Body of pancreas (tissue), 4 donors: Measurements from ENCODE around the gene DNAAF1. TPM values are rescaled to one million over a fixed set of nuclear protein-coding genes. Genes with fewer than 3 reads are reported as not detected.

Experiments used
- ATAC-seq: fragments of 150-250 bp; one replicate; pipeline ENCODE4 v1.9.1; 2016
- DNase-seq, 4 donors: peaks; one replicate each; pipeline ENCODE4 v3.0.0-alpha.2; 2019
- H3K27ac ChIP-seq, 4 donors: fragments of 200-600 bp; sonication (generic); 1 replicate in 3 of 4; 2 replicates in 1 of 4; pipeline versions ENCODE4 v1.5.1 to v1.6.1; 2016 to 2019; ENCODE audit warnings: mild to moderate bottlenecking in 1 of 4, mixed read lengths in 1 of 4, moderate library complexity in 1 of 4
- H3K27me3 ChIP-seq, 2 donors: fragments of 200-600 bp; sonication (generic); one replicate each; pipeline ENCODE4 v1.6.0; 2016; ENCODE audit warnings: mild to moderate bottlenecking in 1 of 2
- H3K36me3 ChIP-seq, 2 donors: fragments of 200-600 bp; sonication (generic); replicated peaks in 1 of 2; 2 replicates each; pipeline ENCODE4 v1.5.1; 2016; ENCODE audit warnings: low read depth in 2 of 2; ENCODE audit not compliant: insufficient read depth in 1 of 2
- H3K4me1 ChIP-seq: fragments of 200-600 bp; sonication (generic); one replicate; pipeline ENCODE4 v1.6.0; 2016
- H3K4me3 ChIP-seq, 2 donors: fragments of 200-600 bp; sonication (generic); 1 replicate in 1 of 2; 2 replicates in 1 of 2; pipeline ENCODE4 v1.5.1; 2016 to 2019
- H3K9me3 ChIP-seq, 3 donors: fragments of 200-600 bp; sonication (generic); 1 replicate in 2 of 3; 2 replicates in 1 of 3; pipeline ENCODE4 v1.5.1; 2016
- POLR2A ChIP-seq, 3 donors: fragments of 450-650 bp; IDR thresholded peaks; one replicate each; pipeline ENCODE4 v1.6.1; 2016; ENCODE audit warnings: antibody characterized with exemption in 3 of 3, mild to moderate bottlenecking in 2 of 3
- WGBS, 2 donors: methylation state at CpG; one replicate each; pipeline ENCODE4 v1.1.5; 2017; 5-methylcytosine and 5-hydroxymethylcytosine counted together
- intact Hi-C: fragments of 100-400 bp; cut with DNase I; formaldehyde crosslinking; loops from one replicate; pipeline ENCODE4 v1.15.1; 2023
- total RNA-seq, 2 donors: library from RNA; depleted of rRNA; stranded (reverse); fragments of >200 nt; gene quantifications; one replicate each; pipeline ENCODE4 v1.1.0, GENCODE V29; 2016
- TF ChIP-seq, protein P1 (sequence below), 7 experiments: fragments of 450-650 bp in 4 of 7; fragments of 200-600 bp in 3 of 7; sonication (generic) in 3 of 7; IDR thresholded peaks; one replicate each; pipeline ENCODE4 v1.5.1; 2016 to 2019; ENCODE audit warnings: antibody characterized with exemption in 7 of 7

DNAAF1 gene
- total RNA-seq, 2 donors from 2014 or later = 0.99 to 1.3 TPM

- Histone ChIP-seq H3K27me3 (no peaks in the 10 kb centered on the region), H3K9me3 (no peaks in the 10 kb centered on the region), H3K27ac (peak overlapping the region; percentile 49 to 70 (median 54)), H3K4me1 (peaks cover 24% of the 10 kb centered on the region), H3K4me3 (no peak overlapping the region), H3K36me3 (peaks cover 0 to 21% of the 10 kb centered on the region in 2 donors)
- ATAC-seq (no peak), DNase-seq (no peak)
- no peak for TF ChIP-seq POLR2A (IDR thresholded peaks at IDR 0.05)
- TF ChIP-seq, protein P1, sequence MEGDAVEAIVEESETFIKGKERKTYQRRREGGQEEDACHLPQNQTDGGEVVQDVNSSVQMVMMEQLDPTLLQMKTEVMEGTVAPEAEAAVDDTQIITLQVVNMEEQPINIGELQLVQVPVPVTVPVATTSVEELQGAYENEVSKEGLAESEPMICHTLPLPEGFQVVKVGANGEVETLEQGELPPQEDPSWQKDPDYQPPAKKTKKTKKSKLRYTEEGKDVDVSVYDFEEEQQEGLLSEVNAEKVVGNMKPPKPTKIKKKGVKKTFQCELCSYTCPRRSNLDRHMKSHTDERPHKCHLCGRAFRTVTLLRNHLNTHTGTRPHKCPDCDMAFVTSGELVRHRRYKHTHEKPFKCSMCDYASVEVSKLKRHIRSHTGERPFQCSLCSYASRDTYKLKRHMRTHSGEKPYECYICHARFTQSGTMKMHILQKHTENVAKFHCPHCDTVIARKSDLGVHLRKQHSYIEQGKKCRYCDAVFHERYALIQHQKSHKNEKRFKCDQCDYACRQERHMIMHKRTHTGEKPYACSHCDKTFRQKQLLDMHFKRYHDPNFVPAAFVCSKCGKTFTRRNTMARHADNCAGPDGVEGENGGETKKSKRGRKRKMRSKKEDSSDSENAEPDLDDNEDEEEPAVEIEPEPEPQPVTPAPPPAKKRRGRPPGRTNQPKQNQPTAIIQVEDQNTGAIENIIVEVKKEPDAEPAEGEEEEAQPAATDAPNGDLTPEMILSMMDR (IDR thresholded peaks at IDR 0.05) = no peak
- intact Hi-C loops = no loop called here
- 70 to 75% methylated on average over 9 of the region's 9 CpGs for WGBS, 2 donors
Measured at GRCh38 chr16:84177741-84178073, 32.6 kb downstream of the DNAAF1 start.

DNA sequence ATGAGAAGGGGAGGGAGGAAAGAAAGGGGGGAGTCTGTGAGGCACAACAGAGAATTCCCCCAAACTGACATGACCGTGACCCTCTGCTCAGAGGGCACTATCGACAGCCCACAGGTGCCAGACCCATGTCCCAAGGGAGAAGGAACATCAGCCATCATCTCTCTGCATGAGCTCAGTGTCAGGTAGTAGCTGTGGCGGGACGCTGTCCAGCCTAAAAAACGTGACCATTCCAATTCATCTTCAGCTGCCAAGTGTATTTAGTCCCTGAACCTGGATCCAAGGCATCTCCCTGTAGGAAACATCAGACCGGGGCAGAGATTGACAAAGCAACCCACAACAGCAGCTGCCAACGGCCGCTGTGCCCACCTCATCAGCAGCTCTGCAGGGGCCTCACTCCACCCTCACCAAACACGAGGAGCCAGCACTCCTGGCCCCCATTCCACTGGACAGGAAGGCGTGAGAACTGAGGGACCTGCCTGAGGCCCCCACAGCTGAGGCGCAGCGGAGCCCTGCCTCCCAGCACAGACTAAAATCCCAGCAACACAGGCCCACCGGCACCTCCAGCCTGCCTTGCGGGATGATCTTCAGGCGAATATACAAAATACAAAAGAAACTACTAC is 33.1 kb downstream of the DNAAF1 start:
- DNase-seq = no peak

GRCh38 chr16:84178892-84179611 is 33.9 kb downstream of the DNAAF1 start:
- WGBS, 2 donors = 91 to 93% methylated on average over 7 to 27 of the region's 28 CpGs
- intact Hi-C loops = no loop called here
- Histone ChIP-seq H3K9me3 (no peaks in the 10 kb centered on the region), H3K36me3 (peaks cover 0 to 21% of the 10 kb centered on the region in 2 donors), H3K27ac (no peak overlapping the region), H3K4me1 (peaks cover 31% of the 10 kb centered on the region), H3K27me3 (no peaks in the 10 kb centered on the region), H3K4me3 (no peak overlapping the region)
- TF ChIP-seq POLR2A (IDR thresholded peaks at IDR 0.05) = no peak
- TF ChIP-seq, protein P1 (IDR thresholded peaks at IDR 0.05) = no peak
- ATAC-seq (no peak), DNase-seq (no peak)

More for the DNA sequence above, 33.1 kb downstream of the DNAAF1 start:
- peak overlapping the region in 2 of 4 donors; percentile 49 to 70 for H3K27ac ChIP-seq
- TF ChIP-seq POLR2A (IDR thresholded peaks at IDR 0.05) = no peak
- TF ChIP-seq, protein P1 (IDR thresholded peaks at IDR 0.05) = no peak
- no peak for ATAC-seq
- H3K4me3 ChIP-seq = no peak overlapping the region
- no peaks in the 10 kb centered on the region for H3K9me3 ChIP-seq
- H3K27me3 ChIP-seq = no peaks in the 10 kb centered on the region
- peaks cover 24% of the 10 kb centered on the region for H3K4me1 ChIP-seq
- intact Hi-C loops = no loop called here
- WGBS, 2 donors = 81 to 95% methylated on average over 4 to 15 of the region's 15 CpGs
- peaks cover 0 to 21% of the 10 kb centered on the region in 2 donors for H3K36me3 ChIP-seq

DNA sequence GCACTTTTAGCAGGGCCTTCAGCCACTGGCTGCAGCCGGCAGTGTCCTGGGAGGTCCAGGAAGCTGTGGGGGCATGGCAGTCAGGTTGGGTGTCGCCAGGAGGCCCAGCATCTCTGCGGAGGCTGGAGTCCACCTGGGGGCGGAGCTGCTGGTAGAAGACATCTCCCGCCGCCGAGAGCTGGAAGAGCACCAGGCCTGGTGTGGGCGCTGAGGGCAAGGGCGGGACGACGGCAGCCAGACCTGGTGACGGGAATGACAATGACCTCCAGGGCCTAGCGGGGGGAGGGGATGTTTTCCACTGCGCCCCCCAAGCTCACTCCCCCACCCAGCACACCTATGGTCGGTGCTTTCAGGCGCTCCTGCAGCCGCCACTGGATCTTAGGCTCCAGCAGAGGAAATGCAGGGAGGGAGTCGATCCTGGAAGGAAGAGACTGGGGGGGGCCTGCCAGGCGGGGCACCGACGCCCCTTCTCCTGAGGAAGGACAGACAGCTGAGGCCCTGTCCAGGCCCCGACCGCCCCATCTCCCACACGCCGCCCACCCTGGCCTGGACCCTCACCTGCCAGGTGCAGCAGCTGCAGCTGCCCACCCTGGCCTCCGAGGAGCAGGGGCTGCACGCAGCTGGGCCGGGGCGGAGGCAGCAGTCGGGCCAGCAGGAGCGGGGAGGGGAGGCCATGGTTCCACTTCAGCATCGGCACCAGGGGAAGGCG is 34.7 kb downstream of the DNAAF1 start:
- Histone ChIP-seq H3K4me3 (no peak overlapping the region), H3K36me3 (peaks cover 0 to 21% of the 10 kb centered on the region in 2 donors), H3K27ac (no peak overlapping the region), H3K27me3 (no peaks in the 10 kb centered on the region), H3K9me3 (no peaks in the 10 kb centered on the region), H3K4me1 (peaks cover 38% of the 10 kb centered on the region)
- no peak for DNase-seq
- no peak for ATAC-seq
- 89 to 96% methylated on average over 9 to 32 of the region's 33 CpGs for WGBS, 2 donors
- TF ChIP-seq, protein P1 (IDR thresholded peaks at IDR 0.05) = no peak
- TF ChIP-seq POLR2A (IDR thresholded peaks at IDR 0.05) = no peak
- intact Hi-C loops = loop anchor here (5.0 to 10.0 kb wide), 2 partner anchors 32 to 95 kb away; partner anchors contain the start of genes DNAAF1 and HSDL1
